Spleen (tissue), 11 donors: ENCODE results near the gene PCYT2. TPM values are rescaled to one million over a fixed set of nuclear protein-coding genes. Genes with fewer than 3 reads are reported as not detected.

Experiments used
- DNase-seq: peaks from one replicate; pipeline ENCODE4 v3.0.0-alpha.2; 2020
- H3K27ac ChIP-seq, 8 donors: fragments of 200-600 bp; sonication (generic) in 7 of 8; 1 replicate in 4 of 8; 2 replicates in 4 of 8; pipeline versions ENCODE4 v1.5.0 to v1.8.0; 2016 to 2021; ENCODE audit warnings: inconsistent platforms in 4 of 8, mild to moderate bottlenecking in 4 of 8, moderate library complexity in 1 of 8
- H3K27me3 ChIP-seq, 7 donors: fragments of 200-600 bp; sonication (generic) in 6 of 7; replicated peaks in 1 of 7; 1 replicate in 4 of 7; 2 replicates in 3 of 7; pipeline versions ENCODE4 v1.5.0 to v1.8.0; 2016 to 2021; ENCODE audit warnings: inconsistent platforms in 3 of 7, mild to moderate bottlenecking in 1 of 7
- H3K36me3 ChIP-seq, 6 donors: fragments of 200-600 bp; sonication (generic) in 5 of 6; 1 replicate in 4 of 6; 2 replicates in 2 of 6; pipeline versions ENCODE4 v1.5.0 to v1.8.0; 2016 to 2021; ENCODE audit warnings: inconsistent platforms in 2 of 6
- H3K4me1 ChIP-seq, 6 donors: fragments of 200-600 bp; sonication (generic) in 5 of 6; 1 replicate in 3 of 6; 2 replicates in 3 of 6; pipeline versions ENCODE4 v1.5.0 to v1.8.0; 2016 to 2021; ENCODE audit warnings: inconsistent platforms in 3 of 6
- H3K4me3 ChIP-seq, 8 donors: fragments of 200-600 bp; sonication (generic) in 7 of 8; 1 replicate in 4 of 8; 2 replicates in 4 of 8; pipeline versions ENCODE4 v1.5.0 to v1.8.0; 2016 to 2021; ENCODE audit warnings: inconsistent platforms in 4 of 8, mild to moderate bottlenecking in 4 of 8, moderate library complexity in 2 of 8
- H3K9me3 ChIP-seq, 8 donors: fragments of 200-600 bp; sonication (generic) in 7 of 8; 1 replicate in 4 of 8; 2 replicates in 4 of 8; pipeline versions ENCODE4 v1.5.0 to v1.8.0; 2016 to 2021; ENCODE audit warnings: inconsistent platforms in 4 of 8
- POLR2A ChIP-seq, 3 donors: fragments of 450-650 bp; IDR thresholded peaks; one replicate each; pipeline ENCODE4 v1.5.1; 2017; ENCODE audit warnings: antibody characterized with exemption in 3 of 3, mild to moderate bottlenecking in 1 of 3
- POLR2AphosphoS5 ChIP-seq, 3 donors: sonication (generic); formaldehyde crosslinking; IDR thresholded peaks; one replicate each; pipeline ENCODE4 v1.5.1; 2017; ENCODE audit warnings: antibody characterized with exemption in 3 of 3
- WGBS, 5 donors: extraction: QIAGEN DNeasy Blood & Tissue Kit in 3 of 5; methylation state at CpG; one replicate each; pipeline versions ENCODE4 v1.1.5 to v1.1.7; 2013 to 2018; 5-methylcytosine and 5-hydroxymethylcytosine counted together
- intact Hi-C: fragments of 100-400 bp; cut with DNase I; formaldehyde crosslinking; loops from one replicate; pipeline ENCODE4 v1.15.0; 2023; ENCODE audit warnings: low total_unique reads
- polyA plus RNA-seq, 3 donors: library from polyadenylated mRNA; stranded (reverse); fragments of 200-250 nt; gene quantifications; one replicate each; pipeline ENCODE4 v1.2.1, GENCODE V29; 2013
- total RNA-seq, 7 donors: library from RNA; depleted of rRNA in 3 of 7; stranded (reverse); fragments of >200 nt in 3 of 7; fragmentation: NEBNext Ultra II Directional in 4 of 7; extraction: Animal tissue kit (Norgen Biotek cat#: 25700) in 4 of 7; gene quantifications; one replicate each; pipeline versions ENCODE4 v1.1.0 to v1.2.1, GENCODE V29; 2016 to 2021
- TF ChIP-seq, protein P1 (sequence below), 11 experiments: fragments of 200-600 bp in 7 of 11; fragments of 450-650 bp in 4 of 11; sonication (generic) in 4 of 11; IDR thresholded peaks in 8 of 11; conservative IDR thresholded peaks in 3 of 11; 1 replicate in 7 of 11; 2 replicates in 4 of 11; pipeline versions ENCODE4 v1.4.0 to v1.8.0; 2016 to 2021; ENCODE audit warnings: antibody characterized with exemption in 11 of 11, inconsistent platforms in 4 of 11, mild to moderate bottlenecking in 1 of 11
- donor health status: healthy with polysubstance abuse.
- donor health status: DM: no; HTN: no; CAD: no; lungs with moderate emphysema.
- donor health status: DM: no; HTN: no; CAD: no.
- donor health status: Bipolar disorder and iron deficiency.
- donor health status: healthy.
- donor health status: DM: no; HTN: no; CAD: no.
- donor health status: DM: yes; HTN: yes; CAD: no.

The PCYT2 gene
- total and polyA plus RNA-seq, 10 donors: 12.5 to 25.5 (median 16.2) TPM

DNA sequence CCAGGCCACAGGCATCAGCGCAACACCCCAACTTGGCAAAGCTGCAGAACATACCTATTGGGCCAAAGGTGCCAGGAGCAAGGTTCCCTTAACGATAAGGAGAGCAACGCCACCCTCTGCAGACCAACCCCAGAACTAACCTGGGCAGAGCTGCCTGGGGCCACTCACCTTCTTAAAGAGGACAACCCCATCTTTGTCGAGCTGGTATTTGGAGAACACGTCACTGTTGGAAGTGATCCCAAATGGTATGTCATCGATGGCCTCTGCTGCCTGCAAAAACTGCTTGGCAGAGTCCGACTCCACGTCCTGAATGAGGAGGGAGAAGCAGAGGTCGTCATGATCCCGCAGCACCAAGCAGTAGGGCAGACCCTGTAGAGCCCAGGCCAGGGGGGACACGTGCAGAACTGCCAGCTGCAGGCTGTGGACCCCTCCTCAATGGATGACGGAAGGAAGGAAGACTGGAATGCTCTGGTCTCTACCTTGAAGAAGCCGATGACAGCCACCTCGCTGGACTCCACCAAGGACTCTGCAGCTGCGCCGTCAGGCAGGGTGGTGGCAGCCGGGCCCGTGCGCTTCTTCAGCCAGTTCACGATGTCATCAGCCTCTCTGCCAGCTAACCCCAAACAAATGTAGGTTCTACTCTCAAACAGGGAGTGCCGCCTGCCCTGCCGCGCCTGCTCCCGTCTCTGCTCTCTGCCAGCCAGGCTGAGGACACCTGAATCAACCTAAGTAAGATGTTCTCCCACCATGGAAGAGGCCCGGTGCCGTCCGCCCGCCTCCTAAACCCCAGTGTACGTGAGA is 56.0 kb downstream of the PCYT2 start:
- TF ChIP-seq POLR2AphosphoS5 (IDR thresholded peaks at IDR 0.05): peak in 2 of 3 donors; percentile 43 to 63
- TF ChIP-seq, protein P1, sequence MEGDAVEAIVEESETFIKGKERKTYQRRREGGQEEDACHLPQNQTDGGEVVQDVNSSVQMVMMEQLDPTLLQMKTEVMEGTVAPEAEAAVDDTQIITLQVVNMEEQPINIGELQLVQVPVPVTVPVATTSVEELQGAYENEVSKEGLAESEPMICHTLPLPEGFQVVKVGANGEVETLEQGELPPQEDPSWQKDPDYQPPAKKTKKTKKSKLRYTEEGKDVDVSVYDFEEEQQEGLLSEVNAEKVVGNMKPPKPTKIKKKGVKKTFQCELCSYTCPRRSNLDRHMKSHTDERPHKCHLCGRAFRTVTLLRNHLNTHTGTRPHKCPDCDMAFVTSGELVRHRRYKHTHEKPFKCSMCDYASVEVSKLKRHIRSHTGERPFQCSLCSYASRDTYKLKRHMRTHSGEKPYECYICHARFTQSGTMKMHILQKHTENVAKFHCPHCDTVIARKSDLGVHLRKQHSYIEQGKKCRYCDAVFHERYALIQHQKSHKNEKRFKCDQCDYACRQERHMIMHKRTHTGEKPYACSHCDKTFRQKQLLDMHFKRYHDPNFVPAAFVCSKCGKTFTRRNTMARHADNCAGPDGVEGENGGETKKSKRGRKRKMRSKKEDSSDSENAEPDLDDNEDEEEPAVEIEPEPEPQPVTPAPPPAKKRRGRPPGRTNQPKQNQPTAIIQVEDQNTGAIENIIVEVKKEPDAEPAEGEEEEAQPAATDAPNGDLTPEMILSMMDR (IDR thresholded peaks at IDR 0.05 in 8 of 11, conservative IDR thresholded peaks at IDR 0.05 in 3 of 11): no peak
- TF ChIP-seq POLR2A (IDR thresholded peaks at IDR 0.05): no peak
- WGBS, 5 donors: 74 to 85% (median 80%) methylated on average over 23 to 29 of the region's 29 CpGs
- DNase-seq: no peak

DNA sequence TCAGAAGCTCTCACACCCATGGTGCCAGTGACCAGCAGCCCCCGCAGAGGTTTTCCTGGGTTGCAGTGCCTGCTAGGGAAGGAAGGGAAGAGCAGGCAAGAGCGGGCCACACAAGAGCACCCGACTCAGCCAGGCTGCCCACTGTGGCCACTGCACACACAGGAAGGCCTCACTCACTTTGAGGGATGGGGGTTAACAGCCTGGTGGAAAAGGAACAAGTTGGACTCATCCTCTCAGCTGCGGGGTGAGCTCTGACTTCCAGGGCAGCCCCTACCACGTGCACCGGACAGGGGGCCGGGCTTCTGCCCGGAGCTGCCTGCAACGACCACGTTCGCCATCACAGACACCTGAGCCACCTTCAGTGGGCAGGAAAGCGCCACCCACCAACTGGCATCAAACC is 59.0 kb downstream of the PCYT2 start:
- 79 to 86% (median 85%) methylated on average over 7 to 12 of the region's 12 CpGs for WGBS, 5 donors
- Histone ChIP-seq H3K36me3 (peaks cover 3 to 100% (median 87%) of the 10 kb centered on the region in 6 donors), H3K27ac (peak overlapping the region in 4 of 8 donors; percentile 61 to 68 (median 65)), H3K4me3 (no peak overlapping the region), H3K27me3 (no peaks in the 10 kb centered on the region), H3K9me3 (no peaks in the 10 kb centered on the region), H3K4me1 (peaks cover 2 to 63% (median 40%) of the 10 kb centered on the region in 6 donors)
- intact Hi-C loops: no loop called here
- DNase-seq: no peak
- peak; percentile 65 to 71 (median 71) for TF ChIP-seq POLR2AphosphoS5 (IDR thresholded peaks at IDR 0.05)
- TF ChIP-seq, protein P1 (IDR thresholded peaks at IDR 0.05 in 8 of 11, conservative IDR thresholded peaks at IDR 0.05 in 3 of 11): no peak

More for the DNA sequence above, 56.0 kb downstream of the PCYT2 start:
- H3K27ac ChIP-seq: peak overlapping the region in 2 of 8 donors; percentile 16 to 21
- H3K27me3 ChIP-seq: no peaks in the 10 kb centered on the region
- peak overlapping the region in 1 of 8 donors; percentile 3 for H3K4me3 ChIP-seq
- intact Hi-C loops: no loop called here
- peaks cover 3 to 91% (median 72%) of the 10 kb centered on the region in 6 donors for H3K36me3 ChIP-seq
- peaks cover 21 to 91% (median 67%) of the 10 kb centered on the region in 6 donors for H3K4me1 ChIP-seq
- no peaks in the 10 kb centered on the region for H3K9me3 ChIP-seq

DNA sequence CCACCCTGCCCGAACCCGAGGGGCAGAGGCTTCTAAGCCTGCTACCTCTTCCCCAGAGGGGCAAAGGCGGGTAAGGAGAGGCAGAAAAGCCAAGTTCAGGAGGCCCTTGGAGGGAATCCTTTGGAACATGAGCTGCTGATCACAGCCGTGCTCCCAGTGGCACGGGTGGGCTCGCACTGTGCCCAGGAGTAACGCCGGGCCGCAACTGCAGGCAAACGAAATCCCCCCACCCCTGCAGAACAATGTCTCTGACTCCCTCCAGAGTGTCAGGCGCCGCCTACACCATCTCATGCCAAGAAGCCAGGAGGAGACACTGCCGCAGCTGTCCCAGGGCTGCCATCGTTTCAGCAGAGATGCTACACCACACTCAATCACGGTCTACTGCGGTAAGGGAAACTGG is 59.8 kb downstream of the PCYT2 start:
- no peak for DNase-seq
- Histone ChIP-seq H3K4me1 (peaks cover 2 to 55% (median 32%) of the 10 kb centered on the region in 6 donors), H3K4me3 (no peak overlapping the region), H3K36me3 (peaks cover 3 to 100% (median 93%) of the 10 kb centered on the region in 6 donors), H3K9me3 (no peaks in the 10 kb centered on the region), H3K27ac (peak overlapping the region in 6 of 8 donors; percentile 0 to 68 (median 62)), H3K27me3 (no peaks in the 10 kb centered on the region)
- intact Hi-C loops: no loop called here
- peak in 1 of 3 donors; percentile 13 for TF ChIP-seq POLR2AphosphoS5 (IDR thresholded peaks at IDR 0.05)
- TF ChIP-seq, protein P1 (IDR thresholded peaks at IDR 0.05 in 8 of 11, conservative IDR thresholded peaks at IDR 0.05 in 3 of 11): no peak
- 93 to 98% (median 94%) methylated on average over 5 to 16 of the region's 16 CpGs for WGBS, 5 donors

Other genes with a start within 250 kb of the PCYT2 start
- gene OXLD1, start 244.8 kb downstream of the PCYT2 start, total RNA-seq: 10 to 100 TPM; 29.4 to 53.8 (median 32.1) TPM
- 100 to 1,000 TPM; 102 to 110 (median 106) TPM for gene OXLD1, start 244.8 kb downstream of the PCYT2 start, polyA plus RNA-seq
- gene CCDC137, start 244.7 kb downstream of the PCYT2 start, total RNA-seq: 10 to 100 TPM; 10.7 to 24.2 (median 19.0) TPM
- 10 to 100 TPM; 20.7 to 40.1 (median 21.4) TPM for gene CCDC137, start 244.7 kb downstream of the PCYT2 start, polyA plus RNA-seq
- 10 to 100 TPM; 22.5 to 36.6 (median 29.1) TPM for gene ARL16, start 227.6 kb downstream of the PCYT2 start, total RNA-seq
- gene ARL16, start 227.6 kb downstream of the PCYT2 start, polyA plus RNA-seq: 10 to 100 TPM; 56.0 to 93.5 (median 79.8) TPM
- gene HGS, start 227.4 kb downstream of the PCYT2 start, total RNA-seq: 100 to 1,000 TPM in 4 of 7 donors, 10 to 100 TPM in 3; 62.3 to 134 (median 106) TPM
- 100 to 1,000 TPM in 2 of 3 donors, 10 to 100 TPM in 1; 61.3 to 133 (median 119) TPM for gene HGS, start 227.4 kb downstream of the PCYT2 start, polyA plus RNA-seq
- 10 to 100 TPM; 36.2 to 68.5 (median 43.2) TPM for gene MRPL12, start 208.0 kb downstream of the PCYT2 start, total RNA-seq
- gene MRPL12, start 208.0 kb downstream of the PCYT2 start, polyA plus RNA-seq: 100 to 1,000 TPM in 2 of 3 donors, 10 to 100 TPM in 1; 71.7 to 160 (median 121) TPM
- 1 to 10 TPM; 2.9 to 7.5 (median 3.7) TPM for gene SLC25A10, start 199.1 kb downstream of the PCYT2 start, total RNA-seq
- 1 to 10 TPM; 4.7 to 7.7 (median 6.9) TPM for gene SLC25A10, start 199.1 kb downstream of the PCYT2 start, polyA plus RNA-seq
- gene GCGR, start 107.2 kb downstream of the PCYT2 start, total RNA-seq: under 1 TPM in 1 of 7 donors, not detected in 6; 0.37 TPM
- gene GCGR, start 107.2 kb downstream of the PCYT2 start, polyA plus RNA-seq: under 1 TPM; 0.06 to 0.15 (median 0.13) TPM
- gene MCRIP1, start 78.1 kb downstream of the PCYT2 start, total RNA-seq: 10 to 100 TPM; 47.5 to 71.3 (median 52.6) TPM
- gene MCRIP1, start 78.1 kb downstream of the PCYT2 start, polyA plus RNA-seq: 100 to 1,000 TPM in 2 of 3 donors, 10 to 100 TPM in 1; 75.9 to 182 (median 111) TPM
- gene PPP1R27, start 76.3 kb downstream of the PCYT2 start, total RNA-seq: not detected
- under 1 TPM in 2 of 3 donors, not detected in 1; 0.09 to 0.39 TPM for gene PPP1R27, start 76.3 kb downstream of the PCYT2 start, polyA plus RNA-seq
- 1,000 to 10,000 TPM in 3 of 7 donors, 100 to 1,000 TPM in 4; 561 to 1,208 (median 823) TPM for gene P4HB, start 50.9 kb downstream of the PCYT2 start, total RNA-seq
- gene P4HB, start 50.9 kb downstream of the PCYT2 start, polyA plus RNA-seq: 100 to 1,000 TPM; 161 to 366 (median 188) TPM
- gene ARHGDIA, start 40.1 kb downstream of the PCYT2 start, total RNA-seq: 100 to 1,000 TPM; 155 to 392 (median 293) TPM
- 100 to 1,000 TPM; 131 to 261 (median 137) TPM for gene ARHGDIA, start 40.1 kb downstream of the PCYT2 start, polyA plus RNA-seq
- gene ALYREF, start 19.8 kb downstream of the PCYT2 start, total RNA-seq: 10 to 100 TPM; 31.5 to 70.0 (median 50.7) TPM
- gene ALYREF, start 19.8 kb downstream of the PCYT2 start, polyA plus RNA-seq: 10 to 100 TPM; 23.6 to 56.6 (median 45.7) TPM
- gene ANAPC11, start 19.7 kb downstream of the PCYT2 start, total RNA-seq: 10 to 100 TPM; 52.9 to 99.4 (median 54.9) TPM
- 100 to 1,000 TPM; 113 to 184 (median 179) TPM for gene ANAPC11, start 19.7 kb downstream of the PCYT2 start, polyA plus RNA-seq
- 1 to 10 TPM in 3 of 7 donors, under 1 TPM in 3, not detected in 1; 0.23 to 2.9 (median 0.74) TPM for gene NPB, start 9.2 kb downstream of the PCYT2 start, total RNA-seq
- gene NPB, start 9.2 kb downstream of the PCYT2 start, polyA plus RNA-seq: 1 to 10 TPM; 2.2 to 4.8 (median 3.0) TPM
- gene SIRT7, start 6.8 kb upstream of the PCYT2 start, total RNA-seq: 10 to 100 TPM; 34.5 to 53.1 (median 37.5) TPM
- gene SIRT7, start 6.8 kb upstream of the PCYT2 start, polyA plus RNA-seq: 10 to 100 TPM; 28.5 to 54.5 (median 54.2) TPM
- gene MAFG, start 16.3 kb upstream of the PCYT2 start, total RNA-seq: 10 to 100 TPM; 22.3 to 41.4 (median 24.2) TPM
- 10 to 100 TPM in 1 of 3 donors, 1 to 10 TPM in 2; 3.2 to 14.2 (median 3.7) TPM for gene MAFG, start 16.3 kb upstream of the PCYT2 start, polyA plus RNA-seq
- gene PYCR1, start 25.9 kb upstream of the PCYT2 start, total RNA-seq: 10 to 100 TPM in 1 of 7 donors, 1 to 10 TPM in 6; 3.4 to 10.8 (median 5.5) TPM
- 1 to 10 TPM; 1.7 to 6.4 (median 5.0) TPM for gene PYCR1, start 25.9 kb upstream of the PCYT2 start, polyA plus RNA-seq
- gene MYADML2, start 35.8 kb upstream of the PCYT2 start, total RNA-seq: not detected
- not detected for gene MYADML2, start 35.8 kb upstream of the PCYT2 start, polyA plus RNA-seq
- gene NOTUM, start 49.8 kb upstream of the PCYT2 start, total RNA-seq: under 1 TPM in 2 of 7 donors, not detected in 5; 0.28 to 0.85 TPM
- under 1 TPM; 0.03 to 0.11 (median 0.06) TPM for gene NOTUM, start 49.8 kb upstream of the PCYT2 start, polyA plus RNA-seq
- 10 to 100 TPM; 20.2 to 44.5 (median 26.0) TPM for gene ASPSCR1, start 66.2 kb upstream of the PCYT2 start, total RNA-seq
- 10 to 100 TPM; 33.7 to 58.8 (median 55.5) TPM for gene ASPSCR1, start 66.2 kb upstream of the PCYT2 start, polyA plus RNA-seq
- gene CENPX, start 111.5 kb upstream of the PCYT2 start, total RNA-seq: 10 to 100 TPM; 25.4 to 36.0 (median 29.8) TPM
- gene CENPX, start 111.5 kb upstream of the PCYT2 start, polyA plus RNA-seq: 10 to 100 TPM; 69.4 to 91.8 (median 79.0) TPM
- gene LRRC45, start 111.9 kb upstream of the PCYT2 start, total RNA-seq: 10 to 100 TPM in 6 of 7 donors, 1 to 10 TPM in 1; 7.5 to 13.7 (median 11.5) TPM
- 10 to 100 TPM; 13.6 to 23.4 (median 20.0) TPM for gene LRRC45, start 111.9 kb upstream of the PCYT2 start, polyA plus RNA-seq
- gene RAC3, start 120.3 kb upstream of the PCYT2 start, total RNA-seq: 1 to 10 TPM in 2 of 7 donors, under 1 TPM in 3, not detected in 2; 0.60 to 1.4 (median 0.66) TPM
- 1 to 10 TPM; 1.0 to 3.4 (median 2.0) TPM for gene RAC3, start 120.3 kb upstream of the PCYT2 start, polyA plus RNA-seq
- gene DCXR, start 126.3 kb upstream of the PCYT2 start, total RNA-seq: 10 to 100 TPM; 44.2 to 82.5 (median 54.9) TPM
- gene DCXR, start 126.3 kb upstream of the PCYT2 start, polyA plus RNA-seq: 10 to 100 TPM; 74.8 to 88.0 (median 87.6) TPM
- 10 to 100 TPM; 21.4 to 36.3 (median 26.0) TPM for gene RFNG, start 140.4 kb upstream of the PCYT2 start, total RNA-seq
- 10 to 100 TPM; 24.5 to 42.3 (median 41.5) TPM for gene RFNG, start 140.4 kb upstream of the PCYT2 start, polyA plus RNA-seq
- 10 to 100 TPM; 61.5 to 77.2 (median 66.5) TPM for gene GPS1, start 140.5 kb upstream of the PCYT2 start, total RNA-seq
- 100 to 1,000 TPM in 1 of 3 donors, 10 to 100 TPM in 2; 69.5 to 109 (median 95.4) TPM for gene GPS1, start 140.5 kb upstream of the PCYT2 start, polyA plus RNA-seq
- 100 to 1,000 TPM in 3 of 7 donors, 10 to 100 TPM in 4; 76.4 to 114 (median 87.9) TPM for gene DUS1L, start 154.4 kb upstream of the PCYT2 start, total RNA-seq
- gene DUS1L, start 154.4 kb upstream of the PCYT2 start, polyA plus RNA-seq: 100 to 1,000 TPM; 130 to 174 (median 173) TPM
- gene FASN, start 186.8 kb upstream of the PCYT2 start, total RNA-seq: 10 to 100 TPM; 20.6 to 45.2 (median 22.3) TPM
- gene FASN, start 186.8 kb upstream of the PCYT2 start, polyA plus RNA-seq: 10 to 100 TPM in 1 of 3 donors, 1 to 10 TPM in 2; 9.3 to 14.7 (median 9.3) TPM